GM21825 (cell line): Measurements from ENCODE around the gene ARHGAP44.

Source experiments
- ATAC-seq: cut with Tn5 transposase; IDR thresholded peaks from one replicate; pipeline ENCODE4 v1.9.1; 2021; ENCODE audit warnings: mild to moderate bottlenecking, moderate library complexity; ENCODE audit not compliant: unreplicated experiment

ARHGAP44 gene, protein sequence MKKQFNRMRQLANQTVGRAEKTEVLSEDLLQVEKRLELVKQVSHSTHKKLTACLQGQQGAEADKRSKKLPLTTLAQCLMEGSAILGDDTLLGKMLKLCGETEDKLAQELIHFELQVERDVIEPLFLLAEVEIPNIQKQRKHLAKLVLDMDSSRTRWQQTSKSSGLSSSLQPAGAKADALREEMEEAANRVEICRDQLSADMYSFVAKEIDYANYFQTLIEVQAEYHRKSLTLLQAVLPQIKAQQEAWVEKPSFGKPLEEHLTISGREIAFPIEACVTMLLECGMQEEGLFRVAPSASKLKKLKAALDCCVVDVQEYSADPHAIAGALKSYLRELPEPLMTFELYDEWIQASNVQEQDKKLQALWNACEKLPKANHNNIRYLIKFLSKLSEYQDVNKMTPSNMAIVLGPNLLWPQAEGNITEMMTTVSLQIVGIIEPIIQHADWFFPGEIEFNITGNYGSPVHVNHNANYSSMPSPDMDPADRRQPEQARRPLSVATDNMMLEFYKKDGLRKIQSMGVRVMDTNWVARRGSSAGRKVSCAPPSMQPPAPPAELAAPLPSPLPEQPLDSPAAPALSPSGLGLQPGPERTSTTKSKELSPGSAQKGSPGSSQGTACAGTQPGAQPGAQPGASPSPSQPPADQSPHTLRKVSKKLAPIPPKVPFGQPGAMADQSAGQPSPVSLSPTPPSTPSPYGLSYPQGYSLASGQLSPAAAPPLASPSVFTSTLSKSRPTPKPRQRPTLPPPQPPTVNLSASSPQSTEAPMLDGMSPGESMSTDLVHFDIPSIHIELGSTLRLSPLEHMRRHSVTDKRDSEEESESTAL

GRCh38 chr17:12789481-12790248 lies at the start of gene ARHGAP44:
Gene ARHGAP44, plus strand, starts transcription at chr17:12789498. Its CDS starts 341 bp downstream, at chr17:12789839.
- ATAC-seq = peak; percentile 75

DNA sequence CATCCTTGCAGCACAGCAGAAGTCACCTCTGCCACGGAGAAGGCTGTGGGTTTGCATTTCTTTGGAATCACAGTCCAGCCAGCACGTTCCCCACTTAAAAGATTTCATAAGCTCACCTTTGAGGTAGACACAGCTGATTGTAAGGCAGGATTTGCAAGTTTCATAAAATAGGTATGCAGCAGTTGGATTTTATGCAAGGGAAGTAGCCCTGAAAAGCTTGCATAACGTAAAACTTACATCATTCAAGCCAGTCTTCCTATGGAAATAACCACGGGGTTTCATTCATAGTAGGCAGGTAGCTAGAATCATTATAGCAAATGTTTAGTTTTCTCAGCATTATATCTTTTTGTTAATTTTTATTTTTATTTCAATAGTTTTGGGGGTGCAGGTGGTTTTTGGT lies 49.8 kb upstream of the ARHGAP44 start:
- no peak for ATAC-seq

GRCh38 chr17:12743046-12743445 lies 46.3 kb upstream of the ARHGAP44 start:
- no peak for ATAC-seq

GRCh38 chr17:12744298-12744697 lies 45.0 kb upstream of the ARHGAP44 start:
- no peak for ATAC-seq

GRCh38 chr17:12744786-12745185 lies 44.5 kb upstream of the ARHGAP44 start:
- ATAC-seq = no peak

GRCh38 chr17:12745486-12745885 lies 43.8 kb upstream of the ARHGAP44 start:
- ATAC-seq = no peak

- no peak for ATAC-seq
Observed at GRCh38 chr17:12756786-12757185, 32.5 kb upstream of the ARHGAP44 start.

GRCh38 chr17:12759090-12759489 lies 30.2 kb upstream of the ARHGAP44 start:
- ATAC-seq = no peak

DNA sequence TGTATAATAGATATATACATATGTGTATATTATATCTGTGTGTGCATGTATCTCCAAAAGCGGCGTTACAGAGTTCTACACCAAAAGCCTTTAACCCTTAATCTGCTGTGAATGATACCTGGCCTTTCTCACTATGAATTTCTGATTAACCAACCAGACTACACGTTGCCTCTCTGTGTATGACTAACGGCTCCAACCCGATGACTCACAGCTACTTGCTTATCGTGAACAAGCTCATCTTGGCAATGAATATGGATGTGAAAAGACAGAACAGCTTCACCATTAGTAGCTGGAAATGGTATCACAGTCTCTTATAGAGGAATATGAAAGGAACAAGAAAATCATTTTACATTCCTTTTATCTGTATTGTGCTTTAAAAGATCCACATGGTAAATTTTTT lies 23.8 kb upstream of the ARHGAP44 start:
- no peak for ATAC-seq

- no peak for ATAC-seq
Observed at GRCh38 chr17:12768255-12768654, 21.0 kb upstream of the ARHGAP44 start.

DNA sequence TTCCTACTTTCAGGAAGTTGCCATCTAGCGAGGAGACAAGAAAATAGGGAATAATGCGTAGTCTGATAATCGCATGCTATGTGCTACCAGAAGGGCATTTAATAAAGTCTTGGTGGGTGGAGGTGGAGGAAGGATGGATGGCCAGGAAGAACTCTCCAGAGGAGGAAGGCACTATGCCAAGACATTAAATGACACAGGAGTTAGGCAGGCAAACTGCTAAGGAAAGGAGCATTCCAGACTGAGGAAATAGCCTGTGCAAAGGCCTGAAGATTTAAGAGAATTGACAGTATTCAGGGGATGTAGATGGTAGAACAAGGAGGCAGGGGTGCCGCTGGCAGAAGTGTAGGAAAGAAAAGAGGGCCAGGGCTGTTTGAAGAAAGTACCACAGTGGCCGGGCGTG lies 19.3 kb upstream of the ARHGAP44 start:
- no peak for ATAC-seq

- ATAC-seq = no peak
Observed at GRCh38 chr17:12773153-12773552, 16.1 kb upstream of the ARHGAP44 start.

- ATAC-seq = peak; percentile 91
Observed at GRCh38 chr17:12789075-12789480, 220 bp upstream of the ARHGAP44 start.

DNA sequence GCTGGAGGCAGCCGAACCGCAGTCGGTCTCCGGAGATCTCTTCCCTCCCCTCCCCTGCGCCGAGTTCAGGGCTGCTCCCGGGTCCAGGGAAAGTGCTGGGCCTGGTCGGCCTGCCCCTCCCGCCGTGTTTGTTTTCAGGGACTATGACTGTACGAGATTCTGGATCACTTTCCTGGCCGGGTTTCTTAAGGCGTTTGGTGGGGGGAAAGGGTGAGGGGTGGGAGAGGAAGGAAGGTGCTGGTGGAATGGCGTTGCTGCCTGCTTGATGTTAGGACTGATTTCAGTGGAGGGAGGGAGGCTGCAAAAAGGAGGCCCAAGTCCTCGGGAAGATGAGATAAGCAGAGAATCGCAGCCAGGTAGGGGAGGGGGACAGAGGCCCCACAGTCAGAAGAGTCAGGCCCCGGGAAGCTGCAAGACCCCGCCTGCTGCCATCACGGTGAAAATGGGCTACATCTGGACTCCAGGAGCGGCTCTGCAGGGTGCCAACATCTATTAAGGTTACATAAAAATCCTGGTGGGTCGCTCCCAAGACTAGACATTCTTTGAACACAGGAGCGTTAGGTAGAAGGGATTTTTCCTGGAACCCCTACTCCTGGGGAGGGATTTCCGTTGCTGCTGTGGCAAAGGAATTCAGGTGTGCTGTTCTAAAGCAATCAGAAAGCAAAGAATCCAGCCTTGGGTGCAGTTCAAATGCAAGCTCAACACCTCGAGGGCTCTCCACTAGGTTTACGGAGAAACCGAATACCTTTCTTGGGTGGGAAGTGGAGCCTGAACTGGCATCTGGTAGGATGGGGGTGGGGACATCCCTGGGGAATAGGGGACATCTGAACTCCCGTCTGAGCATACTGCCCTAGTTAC lies 1.2 kb downstream of the ARHGAP44 start:
- no peak for ATAC-seq

DNA sequence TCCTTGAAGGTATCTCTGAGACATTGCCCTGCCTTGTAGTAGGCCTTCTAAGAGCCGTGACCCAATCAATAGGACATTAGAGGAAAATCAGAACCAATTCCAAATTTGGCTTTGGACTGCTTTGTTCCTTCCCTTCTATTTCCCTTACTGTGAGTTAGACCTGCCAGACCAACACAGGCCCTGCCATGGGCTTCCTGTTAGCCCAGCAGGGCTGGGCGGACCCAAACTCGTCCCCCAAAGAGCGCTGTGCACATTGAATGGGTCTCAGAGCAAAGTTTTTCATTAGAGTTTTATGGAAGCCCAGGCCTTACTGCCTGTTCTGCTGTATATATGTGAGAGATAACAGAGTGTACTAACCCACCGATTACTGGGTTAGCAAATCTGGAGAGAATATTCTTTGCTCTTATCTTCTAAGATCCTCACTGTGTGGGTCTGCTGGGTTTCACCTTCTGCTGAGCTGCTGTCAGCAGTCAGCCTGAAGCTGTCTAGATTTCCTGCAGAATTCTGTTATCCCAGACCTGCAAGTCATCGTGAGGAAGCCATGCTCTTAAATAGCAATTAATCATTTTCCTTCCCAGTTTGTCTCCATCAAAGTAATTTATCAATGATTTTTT lies 5.7 kb downstream of the ARHGAP44 start:
- no peak for ATAC-seq

DNA sequence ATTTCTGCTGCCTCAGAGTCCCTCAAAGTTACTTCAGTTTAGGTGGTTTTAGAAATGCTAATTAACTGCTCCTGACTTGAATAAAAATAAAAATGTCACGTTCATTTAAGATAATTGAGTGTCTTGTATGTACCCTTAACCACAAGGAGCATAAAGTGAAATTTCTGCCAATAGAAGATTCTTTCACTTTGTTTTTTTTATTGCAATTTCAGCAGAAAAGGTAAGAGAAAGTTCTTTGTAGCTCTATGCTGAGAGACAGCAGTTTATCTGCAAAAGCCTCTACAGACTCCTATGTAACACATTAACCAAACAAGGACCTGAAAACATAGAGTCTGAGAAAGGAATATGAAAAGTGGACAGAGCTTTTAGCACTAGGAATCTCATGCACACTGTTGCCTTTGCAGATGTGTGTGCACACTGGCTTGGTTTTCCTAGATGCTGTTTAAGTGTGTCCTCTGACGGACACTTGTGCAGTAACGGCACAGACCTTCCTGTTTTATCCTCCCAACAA lies 11.6 kb downstream of the ARHGAP44 start:
- ATAC-seq = no peak

DNA sequence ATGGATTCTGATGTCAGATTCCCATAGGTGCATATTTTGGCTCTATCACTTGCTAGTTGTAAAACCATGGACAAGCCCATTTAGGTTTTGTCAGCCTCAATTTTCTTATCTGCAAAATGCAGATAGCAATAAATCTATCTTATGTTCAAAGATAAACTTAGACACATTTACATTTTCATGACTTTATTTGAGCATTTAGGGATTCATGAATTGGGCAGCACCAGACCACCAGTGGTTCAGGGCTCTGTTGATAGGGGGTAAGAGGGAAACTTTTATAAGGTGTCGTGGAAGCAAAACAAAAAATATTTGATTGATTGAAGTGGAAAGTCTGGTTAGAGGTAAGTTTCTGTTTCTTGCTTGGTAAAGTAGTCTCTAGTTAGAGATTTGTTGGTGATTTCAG lies 17.3 kb downstream of the ARHGAP44 start:
- no peak for ATAC-seq

DNA sequence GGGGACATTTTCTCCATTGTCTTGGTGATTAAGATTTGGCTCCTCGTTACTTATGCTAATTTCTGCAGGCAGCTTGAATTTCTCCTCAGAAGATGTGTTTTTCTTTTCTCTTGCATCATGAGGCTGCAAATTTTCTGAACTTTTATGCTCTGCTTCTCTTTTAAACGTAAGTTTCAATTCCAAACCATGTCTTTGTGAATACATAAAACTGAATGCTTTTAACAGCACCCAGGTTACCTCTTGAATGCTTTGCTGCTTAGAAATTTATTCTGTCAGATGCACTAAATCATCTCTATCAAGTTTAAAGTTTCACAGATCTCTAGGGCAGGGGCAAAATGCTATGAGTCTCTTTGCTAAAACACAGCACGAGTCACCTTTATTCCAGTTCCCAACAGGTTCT lies 19.4 kb downstream of the ARHGAP44 start:
- ATAC-seq = no peak

GRCh38 chr17:12812877-12813276 lies 23.6 kb downstream of the ARHGAP44 start:
- no peak for ATAC-seq

DNA sequence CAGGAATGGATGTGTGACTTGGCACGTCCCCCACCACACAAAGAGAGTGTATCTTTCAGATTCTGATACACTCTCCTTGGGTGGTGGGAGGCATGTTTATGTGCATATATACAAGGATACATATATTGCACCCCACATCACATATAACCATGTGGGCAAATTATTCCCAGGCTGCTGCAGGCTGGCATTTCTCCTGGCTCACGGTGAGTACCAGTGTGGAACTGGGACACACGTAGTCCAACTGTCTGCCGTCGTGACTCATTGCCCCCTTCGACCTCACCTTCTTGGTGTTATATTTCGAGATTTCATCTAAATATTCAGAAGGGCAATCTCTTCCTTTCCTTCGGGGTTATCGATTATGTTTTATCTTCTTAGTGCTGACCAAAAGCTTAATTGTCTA lies 24.4 kb downstream of the ARHGAP44 start:
- no peak for ATAC-seq
